Subcutaneous adipose tissue (tissue), 4 donors: ENCODE measurements around the gene CCDC9. TPM values are rescaled to one million over a fixed set of nuclear protein-coding genes. Genes with fewer than 3 reads are reported as not detected.

Source experiments
- CTCF ChIP-seq: fragments of 450-650 bp; IDR thresholded peaks from one replicate; pipeline ENCODE4 v1.5.1; 2016; ENCODE audit warnings: low read depth, mild to moderate bottlenecking, control low read depth, antibody characterized with exemption, moderate library complexity
- total RNA-seq, 4 donors: library from RNA; depleted of rRNA; stranded (reverse); fragments of >200 nt; gene quantifications; one replicate each; pipeline ENCODE4 v1.1.0, GENCODE V29; 2016

Gene CCDC9
- total RNA-seq, 4 donors from 2014 or later, result 6.4 to 23.2 (median 11.4) TPM

GRCh38 chr19:47258895-47259555 is 2.7 kb downstream of the CCDC9 start:
- TF ChIP-seq CTCF, result no peak

GRCh38 chr19:47260476-47260875 is 4.2 kb downstream of the CCDC9 start:
- TF ChIP-seq CTCF, result no peak

GRCh38 chr19:47264629-47265028 is 8.3 kb downstream of the CCDC9 start:
- no peak for TF ChIP-seq CTCF

- TF ChIP-seq CTCF, result no peak
These were observed 10.1 kb downstream of the CCDC9 start for GRCh38 chr19:47266401-47266941.

GRCh38 chr19:47267350-47267759 is 11.0 kb downstream of the CCDC9 start:
- TF ChIP-seq CTCF, result no peak

GRCh38 chr19:47268028-47268427 is 11.7 kb downstream of the CCDC9 start:
- TF ChIP-seq CTCF, result no peak

- TF ChIP-seq CTCF, result no peak
These were observed 13.3 kb downstream of the CCDC9 start for GRCh38 chr19:47269596-47269995.
